Type B pancreatic cell (in vitro differentiated cells): ENCODE data around the gene MBOAT2. TPM values are rescaled to one million over a fixed set of nuclear protein-coding genes. Genes with fewer than 3 reads are reported as not detected.

Experiments
- DNase-seq: peaks from one replicate; pipeline ENCODE4 v3.0.0; 2021; ENCODE audit warnings: mixed read lengths; ENCODE audit not compliant: unreplicated experiment; ENCODE audit errors: extremely low spot score
- H3K27ac Mint-ChIP-seq: 2 replicates; pipeline ENCODE4 v1.8.0; 2021; ENCODE audit warnings: mild to moderate bottlenecking, mixed read lengths
- H3K27me3 Mint-ChIP-seq: 2 replicates; pipeline ENCODE4 v1.8.0; 2021; ENCODE audit warnings: mixed read lengths
- H3K36me3 Mint-ChIP-seq: 2 replicates; pipeline ENCODE4 v1.8.0; 2021; ENCODE audit warnings: mixed read lengths
- H3K4me1 Mint-ChIP-seq: one replicate; pipeline ENCODE4 v1.8.0; 2021; ENCODE audit warnings: mixed read lengths; ENCODE audit not compliant: unreplicated experiment
- H3K4me3 Mint-ChIP-seq: 2 replicates; pipeline ENCODE4 v1.8.0; 2021; ENCODE audit warnings: mild to moderate bottlenecking, mixed read lengths
- H3K9me3 Mint-ChIP-seq: 2 replicates; pipeline ENCODE4 v1.8.0; 2021; ENCODE audit warnings: mixed read lengths
- total RNA-seq: library from RNA; stranded (reverse); gene quantifications from 2 replicates; pipeline ENCODE4 v1.2.1, GENCODE V29; 2021; ENCODE audit warnings: low replicate concordance
- TF ChIP-seq, protein P1 (sequence below): fragments of 200-600 bp; sonication (generic); conservative IDR thresholded peaks from 2 replicates; pipeline ENCODE4 v1.5.0; 2021; ENCODE audit warnings: antibody characterized with exemption, mild to moderate bottlenecking

Gene MBOAT2
- total RNA-seq, 1 donor from 2014 or later: 60.8 TPM

DNA sequence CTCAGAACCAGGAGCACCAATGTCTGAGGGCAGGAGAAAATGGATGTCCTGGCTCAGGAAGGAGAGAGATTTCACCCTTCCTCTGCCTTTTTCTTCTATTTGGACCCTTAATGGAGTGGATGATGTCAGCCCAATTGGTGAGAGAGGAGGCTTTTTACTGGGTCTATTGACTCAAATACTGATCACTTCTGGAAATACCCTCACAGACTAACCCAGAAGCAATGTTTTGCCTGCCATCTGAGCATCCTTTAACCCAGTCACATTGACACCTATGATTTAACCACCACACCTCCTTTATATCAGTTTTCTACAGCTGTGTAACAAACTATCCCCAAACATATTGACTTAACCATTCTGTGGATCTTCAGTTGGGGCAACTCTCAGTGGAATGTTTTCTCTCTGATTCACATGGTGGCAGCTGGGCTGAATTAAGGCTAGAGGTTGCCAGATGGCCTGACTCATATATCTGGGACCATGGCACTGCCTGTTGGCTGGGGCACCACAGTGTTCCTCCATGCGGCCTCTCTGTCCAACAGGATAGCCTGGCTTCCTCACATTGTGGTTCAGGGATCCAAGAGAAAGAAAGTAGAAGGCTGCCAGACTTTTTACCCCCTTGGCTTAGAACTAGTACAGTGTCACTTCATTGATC lies 18.2 kb upstream of the MBOAT2 start:
- Mint-ChIP-seq H3K4me3 (no peak overlapping the region), H3K9me3 (no peaks in the 10 kb centered on the region), H3K27ac (no peak overlapping the region), H3K27me3 (peaks cover 4% of the 10 kb centered on the region), H3K4me1 (no peaks in the 10 kb centered on the region), H3K36me3 (no peaks in the 10 kb centered on the region)
- TF ChIP-seq, protein P1, sequence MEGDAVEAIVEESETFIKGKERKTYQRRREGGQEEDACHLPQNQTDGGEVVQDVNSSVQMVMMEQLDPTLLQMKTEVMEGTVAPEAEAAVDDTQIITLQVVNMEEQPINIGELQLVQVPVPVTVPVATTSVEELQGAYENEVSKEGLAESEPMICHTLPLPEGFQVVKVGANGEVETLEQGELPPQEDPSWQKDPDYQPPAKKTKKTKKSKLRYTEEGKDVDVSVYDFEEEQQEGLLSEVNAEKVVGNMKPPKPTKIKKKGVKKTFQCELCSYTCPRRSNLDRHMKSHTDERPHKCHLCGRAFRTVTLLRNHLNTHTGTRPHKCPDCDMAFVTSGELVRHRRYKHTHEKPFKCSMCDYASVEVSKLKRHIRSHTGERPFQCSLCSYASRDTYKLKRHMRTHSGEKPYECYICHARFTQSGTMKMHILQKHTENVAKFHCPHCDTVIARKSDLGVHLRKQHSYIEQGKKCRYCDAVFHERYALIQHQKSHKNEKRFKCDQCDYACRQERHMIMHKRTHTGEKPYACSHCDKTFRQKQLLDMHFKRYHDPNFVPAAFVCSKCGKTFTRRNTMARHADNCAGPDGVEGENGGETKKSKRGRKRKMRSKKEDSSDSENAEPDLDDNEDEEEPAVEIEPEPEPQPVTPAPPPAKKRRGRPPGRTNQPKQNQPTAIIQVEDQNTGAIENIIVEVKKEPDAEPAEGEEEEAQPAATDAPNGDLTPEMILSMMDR: no peak
- DNase-seq: no peak

DNA sequence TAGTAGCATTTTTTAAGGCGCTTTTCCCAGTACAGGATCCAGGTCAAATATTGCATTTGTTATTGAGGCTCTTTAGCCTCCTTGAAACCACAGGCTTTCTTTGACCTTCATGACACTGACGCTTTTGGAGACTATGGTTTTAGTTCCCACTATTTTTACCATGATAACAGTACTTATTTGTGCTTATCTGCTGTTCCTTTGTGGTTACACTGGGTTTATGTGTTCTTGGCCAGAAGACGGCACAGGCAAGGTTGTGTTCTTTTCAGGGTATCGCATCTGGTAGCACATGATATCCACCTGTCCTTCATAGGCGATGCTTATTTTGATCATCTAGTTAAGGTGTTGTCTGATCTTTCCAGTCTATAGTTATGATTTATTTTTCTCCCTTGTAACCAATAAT lies 16.8 kb upstream of the MBOAT2 start:
- Mint-ChIP-seq H3K4me1 (no peaks in the 10 kb centered on the region), H3K36me3 (no peaks in the 10 kb centered on the region), H3K4me3 (no peak overlapping the region), H3K9me3 (no peaks in the 10 kb centered on the region), H3K27ac (no peak overlapping the region), H3K27me3 (no peaks in the 10 kb centered on the region)
- TF ChIP-seq, protein P1: no peak
- DNase-seq: no peak

DNA sequence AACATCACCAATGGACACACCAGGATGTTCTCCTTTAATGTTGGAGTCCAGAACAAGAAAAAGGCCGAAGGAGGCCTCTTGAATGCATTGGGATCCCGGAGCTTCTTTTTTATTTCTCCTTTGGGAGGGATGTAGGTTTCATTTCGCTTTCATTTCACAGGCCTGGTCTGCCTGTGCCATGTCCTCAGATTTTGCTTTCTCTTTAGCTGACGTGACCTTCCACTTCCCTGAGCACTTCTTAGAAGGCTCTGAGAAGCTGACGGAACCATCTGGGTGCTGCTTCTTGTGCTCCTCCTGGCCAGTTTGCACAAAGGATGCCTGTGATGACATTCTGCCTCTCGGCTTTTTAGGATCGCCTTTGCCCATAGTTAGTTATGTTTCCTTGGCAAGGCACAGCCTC lies 15.1 kb upstream of the MBOAT2 start:
- Mint-ChIP-seq H3K27ac (no peak overlapping the region), H3K27me3 (no peaks in the 10 kb centered on the region), H3K4me1 (no peaks in the 10 kb centered on the region), H3K36me3 (no peaks in the 10 kb centered on the region), H3K4me3 (no peak overlapping the region), H3K9me3 (no peaks in the 10 kb centered on the region)
- TF ChIP-seq, protein P1: no peak
- no peak for DNase-seq

DNA sequence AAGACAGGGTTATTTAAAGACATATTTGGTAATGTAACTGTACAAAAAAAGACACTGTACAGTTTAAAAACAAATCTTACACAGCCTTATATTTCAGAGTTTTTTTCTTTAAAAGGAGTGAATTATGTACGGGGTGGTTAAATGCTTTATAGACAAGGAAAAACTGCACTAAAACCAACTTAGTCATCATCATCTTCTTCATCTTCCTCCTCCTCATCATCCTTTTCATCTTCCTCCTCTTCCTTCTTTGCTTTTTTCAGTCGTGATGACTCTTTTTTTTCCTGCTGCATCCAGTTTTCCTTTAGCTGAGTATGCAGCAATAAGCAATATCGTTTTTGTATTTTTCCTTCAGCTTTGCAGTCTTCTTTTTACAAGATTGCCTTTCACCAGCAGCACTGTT lies 14.6 kb upstream of the MBOAT2 start:
- Mint-ChIP-seq H3K4me3 (no peak overlapping the region), H3K27ac (no peak overlapping the region), H3K9me3 (no peaks in the 10 kb centered on the region), H3K27me3 (no peaks in the 10 kb centered on the region), H3K4me1 (no peaks in the 10 kb centered on the region), H3K36me3 (no peaks in the 10 kb centered on the region)
- TF ChIP-seq, protein P1: no peak
- no peak for DNase-seq

DNA sequence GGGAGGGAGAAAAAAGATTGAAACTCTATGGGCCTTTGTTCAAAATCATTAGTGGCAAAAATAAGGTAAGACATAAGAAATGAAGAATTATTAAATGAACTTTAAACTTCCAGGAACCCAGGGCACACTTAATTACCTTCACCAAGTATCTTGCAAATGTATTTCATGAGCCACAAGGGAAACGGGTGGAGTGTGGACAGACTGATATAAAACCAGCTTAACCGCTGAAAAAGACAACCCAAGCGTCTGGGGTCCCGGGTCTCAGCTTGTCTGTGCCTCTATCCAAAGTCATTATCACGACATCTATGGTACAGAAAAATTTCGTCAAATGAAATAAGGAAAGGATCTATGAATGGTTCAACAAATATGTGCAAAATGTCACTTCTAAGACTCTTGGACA lies 13.9 kb upstream of the MBOAT2 start:
- H3K9me3 Mint-ChIP-seq: no peaks in the 10 kb centered on the region
- H3K36me3 Mint-ChIP-seq: no peaks in the 10 kb centered on the region
- no peak overlapping the region for H3K27ac Mint-ChIP-seq
- no peak overlapping the region for H3K4me3 Mint-ChIP-seq
- TF ChIP-seq, protein P1: no peak
- no peaks in the 10 kb centered on the region for H3K27me3 Mint-ChIP-seq
- no peaks in the 10 kb centered on the region for H3K4me1 Mint-ChIP-seq
- DNase-seq: no peak

DNA sequence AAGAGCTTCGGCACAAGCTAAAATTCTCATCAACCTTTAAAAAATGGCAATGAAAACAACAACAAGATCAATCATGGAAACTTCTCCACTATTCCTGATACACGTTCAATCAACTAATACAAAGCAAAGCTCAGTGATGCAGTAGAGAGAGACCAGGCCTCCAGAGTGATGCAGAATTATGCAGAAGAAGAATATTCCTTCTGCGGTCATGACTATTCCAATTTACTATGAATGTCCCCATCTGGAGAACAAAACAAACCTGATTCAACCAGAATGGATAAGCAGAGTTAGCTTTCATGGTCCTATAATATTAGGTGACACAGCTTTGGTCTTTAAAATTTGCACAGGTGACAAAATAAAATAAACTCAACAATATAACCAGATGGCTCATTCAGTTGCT lies 12.5 kb upstream of the MBOAT2 start:
- H3K27ac Mint-ChIP-seq: no peak overlapping the region
- TF ChIP-seq, protein P1: no peak
- H3K4me1 Mint-ChIP-seq: peaks cover under 1% of the 10 kb centered on the region
- H3K4me3 Mint-ChIP-seq: no peak overlapping the region
- no peak for DNase-seq
- H3K27me3 Mint-ChIP-seq: no peaks in the 10 kb centered on the region
- H3K9me3 Mint-ChIP-seq: no peaks in the 10 kb centered on the region
- H3K36me3 Mint-ChIP-seq: no peaks in the 10 kb centered on the region
